HG03103 (cell line): Measurements from ENCODE around the gene ADIPOR2.
"Not testable (repeated sequence)": the region's sequence is repeated elsewhere in the genome, so short reads cannot be mapped to it uniquely, and the experiment has no call there.

Experiments
- ATAC-seq: cut with Tn5 transposase; IDR thresholded peaks from one replicate; pipeline ENCODE4 v1.9.1; 2021; ENCODE audit warnings: low read depth; ENCODE audit not compliant: unreplicated experiment

Gene ADIPOR2

DNA sequence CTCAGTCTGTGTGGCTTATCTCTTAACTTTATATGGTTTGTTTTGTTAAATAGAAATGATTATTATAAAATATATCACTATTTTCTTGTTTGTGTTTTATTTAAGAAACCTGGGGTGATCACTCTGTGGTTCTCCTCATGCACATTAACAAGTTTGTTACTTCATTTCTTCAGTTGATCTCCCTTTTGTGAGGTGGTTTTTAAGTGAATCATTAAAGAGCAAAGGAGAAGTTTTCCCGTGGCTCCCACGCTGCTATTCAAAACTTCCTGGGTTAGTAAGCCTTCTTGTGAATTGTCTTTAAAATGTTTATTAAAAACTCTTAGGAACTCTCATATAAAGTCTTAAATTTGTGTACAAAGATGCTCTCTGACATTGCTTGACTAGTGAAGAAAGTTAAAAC, 11.8 kb downstream of the ADIPOR2 start:
- ATAC-seq: no peak

DNA sequence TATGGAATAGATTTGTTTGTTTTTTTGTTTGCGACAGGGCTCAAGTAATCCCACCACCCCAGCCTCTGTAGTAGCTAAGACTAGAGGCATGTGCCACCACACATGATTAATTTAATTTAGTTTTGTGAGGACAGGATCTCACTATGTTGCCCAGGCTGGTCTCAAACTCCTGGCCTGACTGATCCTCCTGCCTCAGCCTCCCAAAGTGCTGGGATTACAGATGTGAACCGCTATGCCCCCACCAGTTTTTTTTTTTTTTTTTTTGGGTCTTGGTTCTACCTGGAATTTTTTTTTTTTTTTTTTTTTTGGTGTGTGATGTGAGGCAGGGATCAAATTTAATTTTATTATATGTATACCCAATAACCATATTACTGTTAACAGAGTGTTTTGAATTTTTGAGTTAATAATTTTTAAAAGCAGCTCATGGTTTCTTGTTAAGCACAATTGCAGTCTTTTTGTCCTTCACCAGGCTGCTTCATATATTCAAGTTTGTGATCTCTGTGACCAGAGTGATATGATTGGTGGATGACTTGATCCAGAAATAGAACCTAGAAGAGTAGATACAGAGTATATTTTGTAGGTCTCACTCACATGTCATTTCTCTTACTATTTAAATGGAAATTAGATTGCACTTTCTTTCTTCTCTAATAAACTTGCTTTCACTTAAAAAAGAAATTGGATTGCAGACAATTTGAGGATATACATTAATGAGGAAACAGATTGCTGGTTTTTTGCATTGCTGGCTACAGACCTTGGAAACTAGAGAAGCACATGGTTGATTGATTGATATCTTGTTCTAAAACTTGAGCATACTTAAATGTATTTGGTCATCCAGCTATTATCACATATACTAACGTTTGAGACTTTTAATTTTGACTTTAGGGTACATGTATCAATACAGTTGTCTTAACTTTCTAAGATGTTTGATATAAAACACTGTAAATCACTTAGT, 13.2 kb downstream of the ADIPOR2 start:
- ATAC-seq: no peak

DNA sequence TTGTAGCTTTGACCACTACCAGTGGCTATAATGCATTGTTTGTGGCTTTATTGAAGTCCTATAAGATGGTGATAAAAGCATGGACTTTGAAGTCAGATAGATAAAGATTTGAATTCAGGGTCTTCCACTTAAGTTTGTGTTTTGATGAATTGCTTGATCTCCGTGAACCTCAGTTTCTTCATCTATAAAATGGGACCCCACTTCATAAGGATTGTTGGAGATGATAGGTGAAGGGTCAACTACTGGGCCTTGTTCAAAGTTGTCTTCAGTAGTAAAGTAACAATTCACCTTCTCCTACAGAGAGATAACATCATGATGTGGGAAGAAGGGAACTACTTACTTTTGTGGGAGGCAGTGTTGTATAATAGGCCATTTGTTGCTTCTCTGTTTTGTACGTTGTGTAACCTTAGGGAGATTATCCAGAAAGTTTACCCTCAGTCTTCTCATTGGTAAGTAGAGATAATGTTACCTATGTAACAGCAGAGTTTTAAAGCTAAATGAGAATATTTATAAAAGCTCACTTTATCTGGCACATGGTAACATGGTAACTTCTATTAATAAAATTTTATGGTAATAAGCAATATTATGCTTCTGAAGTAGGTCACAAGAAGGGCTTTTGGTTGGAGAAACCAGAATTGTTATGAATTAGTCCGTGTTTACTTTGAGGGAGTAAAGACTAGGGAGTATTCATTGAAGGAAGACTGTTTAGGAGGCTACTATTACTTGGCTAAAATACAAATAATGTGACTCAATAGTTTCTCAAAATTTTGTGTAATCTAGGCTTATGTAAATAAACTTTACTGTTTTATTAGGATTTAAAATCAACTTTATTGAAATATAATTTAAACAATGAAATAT, 15.1 kb downstream of the ADIPOR2 start:
- no peak for ATAC-seq

DNA sequence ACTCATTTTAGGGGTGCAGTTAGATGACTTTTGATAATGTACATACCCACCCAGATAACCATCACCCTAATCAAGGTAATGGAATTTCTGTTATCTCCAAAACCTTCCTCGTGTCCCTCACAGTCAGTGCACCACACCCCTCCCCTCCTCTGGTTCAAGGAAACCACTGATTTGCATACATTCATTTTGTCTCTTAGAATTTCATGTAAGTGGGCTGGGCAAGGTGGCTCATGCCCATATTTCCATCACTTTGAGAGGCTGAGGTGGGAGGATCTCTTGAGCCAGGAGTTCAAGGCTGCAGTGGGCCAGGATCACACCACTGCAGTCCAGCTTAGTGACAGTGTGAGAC, 15.7 kb downstream of the ADIPOR2 start:
- no peak for ATAC-seq

DNA sequence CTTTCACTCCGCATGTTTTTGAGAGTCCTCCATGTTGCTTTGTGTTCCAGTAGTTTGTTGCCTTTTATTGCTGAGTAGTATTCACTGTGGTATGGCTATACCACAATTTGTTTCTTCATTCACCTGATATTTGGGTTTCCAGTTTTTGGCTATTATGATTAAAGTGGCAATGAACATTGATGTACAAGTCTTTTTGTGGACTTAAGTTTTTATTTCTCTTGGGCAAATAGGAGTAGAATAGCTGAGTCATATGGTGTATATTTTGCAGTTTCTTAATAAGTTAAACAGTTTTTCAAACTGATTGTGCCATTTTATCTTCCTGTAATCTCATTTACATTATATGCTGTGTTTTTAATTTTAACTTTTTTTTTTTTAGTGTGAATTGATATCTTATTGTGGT, 16.2 kb downstream of the ADIPOR2 start:
- ATAC-seq: no peak

DNA sequence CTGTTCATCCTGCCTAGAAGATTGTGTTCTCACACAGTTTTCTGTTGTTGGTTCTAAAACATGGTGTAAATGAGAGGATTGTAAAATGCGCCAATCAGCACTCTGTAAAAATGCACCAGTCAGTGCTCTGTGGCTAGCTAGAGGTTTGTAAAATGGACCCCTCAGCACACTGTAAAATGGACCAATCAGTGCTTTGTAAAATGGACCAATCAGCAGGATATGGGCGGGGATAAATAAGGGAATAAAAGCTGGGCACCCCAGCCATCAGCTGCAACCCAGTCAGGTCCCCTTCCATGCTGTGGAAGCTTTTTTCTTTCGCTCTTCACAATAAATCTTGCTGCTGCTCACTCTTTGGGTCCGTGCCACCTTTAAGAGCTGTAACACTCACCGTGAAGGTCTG, 19.1 kb downstream of the ADIPOR2 start:
- not testable (repeated sequence) for ATAC-seq

DNA sequence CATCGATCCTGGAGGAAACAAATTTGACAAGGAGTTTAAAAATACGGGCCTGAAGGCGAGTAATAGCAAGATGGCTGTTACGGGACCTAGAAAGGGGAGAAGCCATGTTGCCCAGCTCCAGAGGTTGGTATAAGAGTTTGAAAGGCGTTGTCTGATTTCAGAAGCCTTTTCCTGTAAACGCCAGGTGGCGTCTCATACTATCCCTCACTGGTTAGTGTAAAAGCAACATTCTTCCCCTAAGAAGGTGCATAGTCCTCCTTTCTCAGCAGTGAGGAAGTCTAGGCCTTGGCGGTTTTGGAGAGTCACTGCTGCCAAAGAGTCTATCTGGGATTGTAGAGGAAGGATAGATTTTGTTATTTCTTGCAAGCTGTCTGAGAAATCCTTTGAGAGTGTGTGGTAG, 20.0 kb downstream of the ADIPOR2 start:
- not testable (repeated sequence) for ATAC-seq

DNA sequence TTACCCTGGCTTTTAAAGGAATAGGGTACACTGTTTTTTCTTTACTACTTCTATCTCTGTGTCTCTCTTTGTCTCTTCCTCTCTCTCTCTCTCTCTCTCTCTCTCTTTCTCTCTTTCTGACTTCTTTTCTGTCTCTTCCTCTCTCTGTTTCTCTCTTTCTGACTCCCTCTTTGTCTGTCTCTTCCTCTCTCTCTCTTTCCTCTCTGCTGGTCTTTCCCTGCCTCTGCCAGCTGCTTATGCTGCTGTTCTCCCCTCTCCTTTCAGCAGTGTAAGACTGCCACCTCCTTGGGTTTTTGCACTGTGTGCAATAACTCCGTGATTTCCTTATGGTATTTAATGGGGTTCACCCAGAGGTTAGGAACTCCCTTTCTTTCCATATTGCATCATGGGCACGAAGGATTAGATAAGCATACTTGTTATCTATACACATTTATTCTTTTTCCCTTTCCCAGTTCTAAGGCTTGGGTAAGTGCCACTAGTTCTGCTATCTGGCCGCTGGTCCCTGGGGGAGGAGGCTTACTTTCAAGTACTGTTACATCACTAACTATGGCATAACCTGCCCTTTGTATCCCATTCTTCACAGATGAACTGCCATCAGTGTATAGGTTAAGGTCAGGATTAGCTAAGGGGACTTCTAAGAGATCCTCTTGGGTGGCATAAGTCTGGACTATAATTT, 20.8 kb downstream of the ADIPOR2 start:
- ATAC-seq: not testable (repeated sequence)

DNA sequence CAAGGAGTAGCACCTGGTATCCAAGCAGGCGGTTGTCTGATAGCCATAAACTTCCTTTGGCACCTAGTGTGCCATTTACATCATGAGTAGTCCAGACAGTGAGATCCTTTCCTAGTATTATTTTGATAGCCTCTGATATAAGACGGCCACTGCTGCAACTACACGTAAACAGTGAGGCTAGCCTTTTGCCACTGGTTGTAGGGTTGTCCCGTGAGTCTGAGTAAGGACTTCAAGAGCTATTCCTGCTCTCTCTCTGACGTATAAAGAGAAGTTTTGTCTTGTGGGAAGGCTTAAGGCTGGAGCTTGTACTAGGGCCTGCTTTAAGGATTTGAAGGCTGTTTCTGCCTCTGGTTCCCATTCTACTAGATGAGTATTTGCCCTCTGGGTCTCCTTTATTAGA, 21.4 kb downstream of the ADIPOR2 start:
- not testable (repeated sequence) for ATAC-seq

DNA sequence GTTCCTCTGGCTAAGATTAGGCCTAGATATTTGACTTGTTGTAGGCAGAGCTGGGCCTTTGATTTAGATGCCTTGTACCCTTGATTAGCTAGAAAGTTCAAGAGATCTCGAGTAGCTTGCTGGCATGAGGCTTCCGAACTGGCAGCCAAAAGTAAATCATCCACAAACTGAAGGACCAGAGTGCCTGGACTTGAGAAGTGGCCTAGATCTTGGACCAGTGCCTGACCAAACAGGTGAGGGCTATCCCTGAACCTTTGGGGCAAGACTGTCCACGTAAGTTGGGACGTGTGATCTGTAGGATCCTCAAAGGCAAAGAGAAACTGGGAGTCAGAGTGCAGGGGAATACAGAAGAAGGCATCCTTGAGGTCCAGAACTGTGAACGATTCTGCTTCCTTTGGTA, 22.0 kb downstream of the ADIPOR2 start:
- not testable (repeated sequence) for ATAC-seq

DNA sequence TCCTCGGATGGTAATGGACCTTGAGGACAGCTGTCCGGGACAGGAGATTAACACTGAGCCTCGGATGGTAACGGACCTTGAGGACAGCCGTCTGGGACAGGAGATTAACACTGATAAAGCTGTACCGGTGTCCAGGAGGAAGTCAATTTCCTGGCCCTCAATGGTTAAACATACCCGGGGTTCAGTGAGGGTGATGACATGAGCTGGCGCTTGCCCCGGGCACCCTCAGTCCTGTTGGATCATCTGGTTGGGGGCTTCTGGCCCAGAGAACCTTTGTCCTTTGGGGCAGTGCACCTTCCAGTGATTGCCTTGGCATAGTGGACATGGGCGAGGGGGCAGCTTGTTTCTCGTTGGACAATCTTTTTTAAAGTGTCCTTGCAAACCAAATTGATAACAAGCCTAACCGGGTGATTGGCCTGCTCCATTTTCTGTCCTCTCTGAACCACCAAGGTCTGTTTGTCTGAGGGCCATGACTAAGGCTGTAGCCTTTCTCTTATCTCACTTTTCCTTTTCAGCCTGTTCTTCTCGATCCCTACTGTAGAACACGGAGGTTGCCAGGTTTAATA, 23.0 kb downstream of the ADIPOR2 start:
- ATAC-seq: not testable (repeated sequence)

DNA sequence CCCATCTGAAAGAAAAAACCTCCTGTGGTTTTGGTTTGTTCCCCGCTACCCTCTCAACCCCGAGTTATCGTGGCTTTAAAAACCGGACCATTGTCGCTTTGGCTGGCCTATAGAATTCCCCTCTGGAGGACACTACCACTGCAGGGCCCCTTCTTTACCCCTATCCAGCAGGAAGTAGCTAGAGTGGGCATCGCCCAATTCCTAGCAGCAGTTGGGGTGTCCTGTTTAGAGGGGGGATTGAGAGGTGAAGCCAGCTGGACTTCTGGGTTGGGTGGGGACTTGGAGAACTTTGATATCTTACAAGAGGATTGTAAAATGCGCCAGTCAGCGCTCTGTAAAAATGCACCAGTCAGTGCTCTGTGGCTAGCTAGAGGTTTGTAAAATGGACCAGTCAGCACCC, 24.6 kb downstream of the ADIPOR2 start:
- not testable (repeated sequence) for ATAC-seq

DNA sequence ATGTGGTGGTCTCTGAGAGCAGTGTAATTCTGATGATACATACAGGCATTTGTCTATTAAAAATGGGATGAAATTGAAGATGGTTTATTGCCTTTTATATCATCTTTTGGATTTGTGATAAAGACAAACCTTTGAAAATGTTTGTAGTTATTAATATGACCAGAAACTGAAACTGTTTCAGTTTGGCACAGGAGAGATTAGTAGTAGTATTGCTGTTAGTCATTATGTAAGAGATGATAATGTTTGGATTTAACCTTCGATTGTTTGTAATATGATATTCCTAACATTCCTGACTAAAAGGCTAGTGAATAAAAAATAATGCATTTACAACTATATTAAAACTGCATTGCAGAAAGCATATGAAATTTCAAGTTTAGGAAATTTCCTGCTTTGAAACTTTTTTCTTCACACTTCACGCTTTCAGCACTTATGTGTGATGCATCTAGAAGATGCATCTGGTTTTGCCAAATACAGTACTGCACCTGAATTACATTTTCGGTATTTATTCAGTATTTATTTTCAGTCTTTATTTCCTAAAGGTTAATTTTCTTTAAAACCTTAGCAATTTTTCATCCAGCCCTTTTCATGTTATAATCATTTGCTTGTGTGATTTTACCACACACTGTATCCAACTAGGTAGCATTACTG, 25.5 kb downstream of the ADIPOR2 start:
- ATAC-seq: no peak

DNA sequence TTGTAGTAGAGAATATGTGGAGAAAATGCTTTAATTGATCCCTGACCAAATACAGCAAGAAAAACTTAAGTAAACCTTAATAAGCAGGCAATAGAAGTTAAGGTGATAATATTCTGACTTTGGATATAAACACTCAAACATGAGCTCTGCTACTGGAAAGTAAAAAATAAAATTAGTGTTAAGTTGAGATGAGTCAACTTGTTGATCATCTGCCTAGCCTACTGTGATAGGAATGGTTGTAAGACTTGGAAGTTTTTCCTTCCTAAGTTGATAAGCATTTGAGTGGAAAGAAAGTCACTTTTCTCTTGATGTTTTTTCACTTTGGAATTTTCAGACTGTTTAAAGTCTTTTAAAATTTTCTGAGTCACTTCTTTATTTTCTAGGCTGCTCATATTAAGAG, 26.0 kb downstream of the ADIPOR2 start:
- ATAC-seq: no peak

DNA sequence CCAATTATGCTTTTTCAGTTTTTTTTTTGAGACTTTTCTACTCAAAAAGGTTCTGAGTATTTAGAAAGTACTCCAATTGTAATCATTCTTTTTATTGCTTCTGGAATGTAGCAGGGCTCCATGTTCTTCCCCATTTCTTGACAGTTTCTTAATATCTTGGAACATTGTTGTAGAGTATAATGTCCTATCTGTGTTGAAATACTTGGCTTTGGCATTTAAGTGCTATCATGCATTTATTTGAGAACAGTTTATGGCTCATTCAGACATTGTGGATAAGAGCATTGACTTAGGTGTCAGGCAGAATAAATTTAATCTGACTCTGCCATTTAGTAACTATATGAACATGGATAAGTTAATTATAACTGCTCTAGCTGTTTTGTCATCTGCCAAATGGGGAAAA, 28.3 kb downstream of the ADIPOR2 start:
- no peak for ATAC-seq

DNA sequence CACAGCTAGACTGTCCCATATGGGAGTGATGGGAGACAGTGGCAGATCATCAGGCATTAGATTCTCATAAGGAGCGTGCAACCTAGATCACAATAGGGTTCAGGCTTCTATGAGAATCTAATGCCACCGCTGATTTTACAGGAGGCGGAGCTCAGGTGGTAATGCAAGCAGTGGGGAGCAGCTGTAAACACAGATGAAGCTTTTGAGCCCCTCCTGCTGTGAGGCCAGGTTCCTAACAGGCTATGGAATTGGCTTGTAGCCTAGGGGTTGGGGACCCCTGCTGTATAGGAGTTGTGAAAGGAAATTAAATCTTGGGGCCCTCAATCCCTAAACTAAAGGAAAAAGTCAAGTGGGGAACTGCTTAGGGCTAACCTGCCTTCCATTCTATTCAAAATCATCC, 29.6 kb downstream of the ADIPOR2 start:
- ATAC-seq: no peak

DNA sequence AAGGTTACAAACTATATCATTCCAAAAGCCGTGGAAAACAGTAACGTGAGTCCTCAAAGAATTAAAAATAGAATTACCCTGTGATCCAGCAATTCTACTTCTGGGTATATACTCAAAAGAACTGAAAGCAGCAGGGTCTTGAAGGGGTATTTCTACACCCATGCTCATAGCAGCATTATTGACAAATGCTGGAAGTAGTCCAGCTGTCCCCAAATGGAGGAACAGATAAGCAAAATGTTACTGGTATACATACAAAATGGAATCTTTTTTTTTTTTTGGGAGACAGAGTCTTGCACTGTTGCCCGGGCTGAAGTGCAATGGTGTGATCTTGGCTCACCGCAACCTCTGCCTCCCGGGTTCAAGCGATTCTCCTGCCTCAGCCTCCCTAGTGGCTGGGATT, 32.9 kb downstream of the ADIPOR2 start:
- no peak for ATAC-seq

DNA sequence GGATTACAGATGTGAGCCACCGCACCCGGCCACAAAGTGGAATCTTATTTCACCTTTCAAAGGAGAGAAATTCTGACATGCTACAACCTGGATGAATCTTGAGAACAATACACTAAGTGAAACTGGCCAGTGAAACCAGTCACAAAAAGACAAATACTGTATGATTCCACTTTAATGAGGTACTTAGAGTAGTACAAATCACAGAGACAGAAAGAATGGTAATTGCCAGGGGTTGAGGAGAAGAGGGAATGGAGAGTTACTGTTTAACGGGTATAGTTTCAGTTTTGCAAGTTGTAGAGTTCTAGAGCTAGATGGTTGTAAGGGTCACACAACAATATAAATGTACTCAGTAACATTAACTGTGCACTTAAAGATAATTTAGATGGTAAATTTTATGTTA, 33.4 kb downstream of the ADIPOR2 start:
- no peak for ATAC-seq

DNA sequence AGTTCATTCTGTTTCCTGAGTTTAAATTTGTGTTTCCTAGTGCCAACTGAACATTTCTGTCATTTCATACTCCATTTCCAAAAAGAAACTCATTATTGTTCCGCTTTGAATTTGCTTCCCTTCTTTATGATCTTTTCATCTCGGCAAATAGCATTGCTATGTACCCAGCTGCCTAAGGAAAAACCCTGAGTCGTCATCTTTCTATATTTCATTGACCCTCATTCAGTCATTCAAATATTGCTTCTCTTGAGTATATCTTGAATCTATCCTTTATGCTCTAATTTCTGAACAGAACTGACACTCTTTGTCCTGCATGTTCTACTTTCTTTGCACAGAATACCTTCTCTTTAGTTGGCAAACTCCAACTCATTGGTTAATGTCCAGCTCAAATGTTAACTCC, 35.9 kb downstream of the ADIPOR2 start:
- ATAC-seq: no peak

DNA sequence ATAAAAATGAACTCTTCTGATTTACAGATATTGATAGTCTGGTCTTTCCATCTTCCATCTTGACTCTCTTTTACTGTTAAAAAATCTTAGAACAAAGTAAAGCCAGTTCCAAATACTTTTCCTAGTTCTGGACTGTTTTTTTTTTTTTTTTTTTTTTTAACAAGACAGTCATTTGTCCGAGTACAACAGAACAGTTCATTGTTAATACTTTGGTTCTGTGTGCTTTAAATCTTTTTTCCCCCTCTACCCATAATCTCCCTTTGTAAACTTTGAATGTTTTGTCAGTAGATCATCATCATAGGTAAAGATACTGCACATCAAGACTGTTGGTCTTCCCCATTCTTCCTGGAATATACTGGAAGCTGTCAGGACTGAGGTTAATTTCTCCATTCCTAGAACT, 38.0 kb downstream of the ADIPOR2 start:
- ATAC-seq: no peak
